Endodermal cell (in vitro differentiated cells): Measurements from ENCODE around the gene ADISSP. TPM values are rescaled to one million over a fixed set of nuclear protein-coding genes. Genes with fewer than 3 reads are reported as not detected.

Source experiments
- DNase-seq: peaks from one replicate; pipeline ENCODE4 v3.0.0-alpha.2; 2017
- H3K27ac ChIP-seq: 2 replicates; pipeline ENCODE4 v1.5.1; 2013; ENCODE audit warnings: mild to moderate bottlenecking, low read depth, low read length, moderate library complexity
- H3K27me3 ChIP-seq: 2 replicates; pipeline ENCODE4 v1.6.1; 2013; ENCODE audit warnings: mild to moderate bottlenecking, low read length, moderate library complexity; ENCODE audit not compliant: insufficient read depth, control insufficient read depth, poor library complexity, severe bottlenecking
- H3K36me3 ChIP-seq: 2 replicates; pipeline ENCODE4 v1.7.0; 2013; ENCODE audit warnings: mild to moderate bottlenecking, low read length, moderate library complexity; ENCODE audit not compliant: control insufficient read depth, insufficient read depth
- H3K4me1 ChIP-seq: one replicate; pipeline ENCODE4 v1.7.0; 2013; ENCODE audit warnings: low read length; ENCODE audit not compliant: control insufficient read depth, insufficient read depth
- H3K4me3 ChIP-seq: 2 replicates; pipeline ENCODE4 v1.5.1; 2013; ENCODE audit warnings: mild to moderate bottlenecking, low read length, moderate library complexity
- H3K9ac ChIP-seq: 2 replicates; pipeline ENCODE4 v1.6.1; 2013; ENCODE audit warnings: mild to moderate bottlenecking, low read length, moderate library complexity; ENCODE audit not compliant: poor library complexity, severe bottlenecking; ENCODE audit errors: extremely low read depth
- H3K9me3 ChIP-seq: 2 replicates; pipeline ENCODE4 v1.6.1; 2013; ENCODE audit warnings: mild to moderate bottlenecking, low read length, moderate library complexity; ENCODE audit not compliant: control insufficient read depth
- H3K27ac Mint-ChIP-seq: 2 replicates; pipeline ENCODE4 v1.8.0; 2020; ENCODE audit warnings: mixed read lengths
- H3K27me3 Mint-ChIP-seq: 2 replicates; pipeline ENCODE4 v1.8.0; 2021; ENCODE audit warnings: mild to moderate bottlenecking, mixed read lengths; ENCODE audit not compliant: insufficient read depth
- H3K36me3 Mint-ChIP-seq: 2 replicates; pipeline ENCODE4 v1.8.0; 2020; ENCODE audit warnings: low read depth, mixed read lengths
- H3K4me1 Mint-ChIP-seq: 2 replicates; pipeline ENCODE4 v1.8.0; 2020; ENCODE audit warnings: mixed read lengths
- H3K4me3 Mint-ChIP-seq: 2 replicates; pipeline ENCODE4 v1.8.0; 2020; ENCODE audit warnings: mild to moderate bottlenecking, moderate library complexity, mixed read lengths
- H3K9me3 Mint-ChIP-seq: 2 replicates; pipeline ENCODE4 v1.8.0; 2020; ENCODE audit warnings: mild to moderate bottlenecking, mixed read lengths
- WGBS, 2 experiments: methylation state at CpG; one replicate each; pipeline versions ENCODE4 v1.1.5 to v1.1.7; 2013; ENCODE audit warnings: missing lambda C conversion rate in 2 of 2, mixed read lengths in 1 of 2; ENCODE audit not compliant: insufficient coverage in 1 of 2, insufficient read length in 1 of 2; 5-methylcytosine and 5-hydroxymethylcytosine counted together
- total RNA-seq, 2 donors: library from RNA; stranded (reverse); fragmentation: NEBNext Ultra II Directional in 1 of 2; extraction: Animal tissue kit (Norgen Biotek cat#: 25700) in 1 of 2; gene quantifications; 2 replicates in 1 of 2; 3 replicates in 1 of 2; pipeline ENCODE4 v1.2.1, GENCODE V29; 2021
- TF ChIP-seq, protein P1 (sequence below): fragments of 200-600 bp; sonication (generic); conservative IDR thresholded peaks from 2 replicates; pipeline ENCODE4 v1.5.0; 2021; ENCODE audit warnings: antibody characterized with exemption, mild to moderate bottlenecking

The ADISSP gene
- total RNA-seq, 2 donors from 2014 or later = 38.8 to 43.3 TPM

DNA sequence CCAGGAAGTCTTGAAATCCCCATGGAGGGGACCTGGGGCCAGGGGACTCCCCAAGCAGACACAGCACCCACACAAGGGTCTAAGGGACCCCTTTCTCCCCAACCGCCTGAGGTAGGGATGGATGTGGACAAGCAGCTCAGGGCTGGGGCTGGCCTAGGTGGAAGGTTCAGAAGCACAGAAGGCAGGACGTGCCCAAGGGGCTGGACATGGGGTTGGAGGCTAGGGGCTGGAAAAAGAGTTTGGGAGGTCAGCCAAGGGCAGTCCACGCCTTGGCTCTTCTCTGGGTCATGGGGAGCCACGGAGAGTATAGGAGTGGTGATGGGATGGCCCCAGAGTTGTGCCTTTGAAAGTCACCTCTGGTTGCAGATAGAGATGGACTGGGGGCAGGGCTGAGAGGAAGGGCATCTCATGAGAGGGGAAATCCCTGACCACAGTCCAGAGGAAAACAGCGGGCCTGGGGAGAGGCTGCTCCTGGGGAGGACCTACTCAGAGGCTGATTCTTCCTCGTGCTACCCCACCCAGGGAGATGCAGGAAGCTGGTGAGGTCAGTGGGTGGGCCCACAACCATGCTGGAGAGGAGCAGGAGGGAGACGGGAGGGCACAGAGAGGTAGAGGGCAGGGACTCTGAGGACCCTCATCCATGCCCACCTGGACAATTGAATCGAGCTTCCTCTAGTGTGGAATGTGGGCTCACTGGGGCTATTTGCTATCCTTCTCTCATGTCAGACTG, 37.6 kb downstream of the ADISSP start:
- TF ChIP-seq, protein P1, sequence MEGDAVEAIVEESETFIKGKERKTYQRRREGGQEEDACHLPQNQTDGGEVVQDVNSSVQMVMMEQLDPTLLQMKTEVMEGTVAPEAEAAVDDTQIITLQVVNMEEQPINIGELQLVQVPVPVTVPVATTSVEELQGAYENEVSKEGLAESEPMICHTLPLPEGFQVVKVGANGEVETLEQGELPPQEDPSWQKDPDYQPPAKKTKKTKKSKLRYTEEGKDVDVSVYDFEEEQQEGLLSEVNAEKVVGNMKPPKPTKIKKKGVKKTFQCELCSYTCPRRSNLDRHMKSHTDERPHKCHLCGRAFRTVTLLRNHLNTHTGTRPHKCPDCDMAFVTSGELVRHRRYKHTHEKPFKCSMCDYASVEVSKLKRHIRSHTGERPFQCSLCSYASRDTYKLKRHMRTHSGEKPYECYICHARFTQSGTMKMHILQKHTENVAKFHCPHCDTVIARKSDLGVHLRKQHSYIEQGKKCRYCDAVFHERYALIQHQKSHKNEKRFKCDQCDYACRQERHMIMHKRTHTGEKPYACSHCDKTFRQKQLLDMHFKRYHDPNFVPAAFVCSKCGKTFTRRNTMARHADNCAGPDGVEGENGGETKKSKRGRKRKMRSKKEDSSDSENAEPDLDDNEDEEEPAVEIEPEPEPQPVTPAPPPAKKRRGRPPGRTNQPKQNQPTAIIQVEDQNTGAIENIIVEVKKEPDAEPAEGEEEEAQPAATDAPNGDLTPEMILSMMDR = no peak
- Mint-ChIP-seq H3K4me1 (no peaks in the 10 kb centered on the region), H3K36me3 (no peaks in the 10 kb centered on the region), H3K27ac (no peak overlapping the region), H3K9me3 (no peaks in the 10 kb centered on the region), H3K4me3 (no peak overlapping the region), H3K27me3 (peaks cover 66% of the 10 kb centered on the region)
- no peaks in the 10 kb centered on the region for H3K4me1 ChIP-seq
- no peak overlapping the region for H3K4me3 ChIP-seq
- peaks cover 63% of the 10 kb centered on the region for H3K27me3 ChIP-seq
- 88 to 91% methylated on average over 4 to 8 of the region's 8 CpGs for WGBS, 2 experiments
- H3K9me3 ChIP-seq = no peaks in the 10 kb centered on the region
- peak; percentile 37 for DNase-seq
- no peak overlapping the region for H3K27ac ChIP-seq
- H3K36me3 ChIP-seq = no peaks in the 10 kb centered on the region
- no peak overlapping the region for H3K9ac ChIP-seq

DNA sequence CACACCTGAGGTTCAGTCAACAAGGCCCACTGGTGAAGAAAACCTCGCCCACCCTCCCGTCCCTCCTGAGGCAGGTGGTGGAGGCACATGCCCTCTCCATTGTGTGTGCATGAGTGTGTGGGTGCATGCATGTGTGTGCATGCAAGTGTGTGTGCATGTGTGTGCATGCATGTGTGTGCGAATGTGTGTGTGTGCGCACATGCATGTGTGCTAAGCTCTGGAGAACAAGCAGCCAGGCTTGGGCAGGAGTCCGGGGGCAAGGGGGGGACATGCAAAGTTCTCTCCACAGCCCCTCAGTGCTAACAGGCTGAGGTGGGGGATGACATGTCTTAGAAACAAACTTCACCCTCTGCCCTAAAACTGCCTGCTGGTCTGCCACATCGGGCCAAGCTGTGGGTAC, 38.2 kb downstream of the ADISSP start:
- no peaks in the 10 kb centered on the region for H3K9me3 Mint-ChIP-seq
- H3K27me3 ChIP-seq = peaks cover 69% of the 10 kb centered on the region
- H3K27ac Mint-ChIP-seq = no peak overlapping the region
- no peak overlapping the region for H3K9ac ChIP-seq
- peak; percentile 34 for DNase-seq
- WGBS, 2 experiments = 94 to 95% methylated on average over 5 to 6 of the region's 6 CpGs
- no peaks in the 10 kb centered on the region for H3K36me3 Mint-ChIP-seq
- no peak overlapping the region for H3K27ac ChIP-seq
- no peak overlapping the region for H3K4me3 ChIP-seq
- H3K4me3 Mint-ChIP-seq = no peak overlapping the region
- no peaks in the 10 kb centered on the region for H3K36me3 ChIP-seq
- H3K4me1 Mint-ChIP-seq = no peaks in the 10 kb centered on the region
- peaks cover 66% of the 10 kb centered on the region for H3K27me3 Mint-ChIP-seq
- no peaks in the 10 kb centered on the region for H3K4me1 ChIP-seq
- TF ChIP-seq, protein P1 = no peak
- H3K9me3 ChIP-seq = no peaks in the 10 kb centered on the region

DNA sequence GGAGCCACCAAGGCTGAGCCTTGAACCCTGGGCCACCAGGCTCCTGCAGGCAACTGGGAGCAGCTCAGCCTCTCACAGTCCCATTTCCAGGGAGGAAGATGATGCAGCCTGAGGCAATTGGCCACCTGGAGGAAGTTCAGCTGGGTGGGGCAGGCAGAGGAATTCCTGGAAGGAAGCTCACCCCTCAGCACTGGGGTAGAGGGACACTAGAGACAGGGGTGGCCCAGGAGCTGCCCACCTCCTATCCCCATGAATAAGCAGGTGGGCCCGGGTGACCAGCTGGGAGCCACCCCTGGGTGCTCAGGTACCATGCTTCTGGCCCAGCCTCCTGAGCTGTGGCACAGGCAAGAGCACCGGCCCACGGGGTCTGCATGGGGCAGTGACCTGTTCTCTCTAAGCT, 38.7 kb downstream of the ADISSP start:
- Mint-ChIP-seq H3K27ac (no peak overlapping the region), H3K36me3 (no peaks in the 10 kb centered on the region), H3K4me1 (no peaks in the 10 kb centered on the region), H3K9me3 (no peaks in the 10 kb centered on the region), H3K4me3 (no peak overlapping the region), H3K27me3 (peaks cover 64% of the 10 kb centered on the region)
- Histone ChIP-seq H3K9ac (no peak overlapping the region), H3K4me3 (no peak overlapping the region), H3K4me1 (no peaks in the 10 kb centered on the region), H3K36me3 (no peaks in the 10 kb centered on the region), H3K27me3 (peaks cover 64% of the 10 kb centered on the region), H3K9me3 (no peaks in the 10 kb centered on the region), H3K27ac (no peak overlapping the region)
- WGBS, 2 experiments = 98 to 100% methylated on average over 1 to 3 of the region's 3 CpGs
- TF ChIP-seq, protein P1 = no peak
- DNase-seq = no peak
